ENCODE results near the gene ZNF500.

ZNF500 gene

GRCh38 chr16:4713663-4714501, 53.1 kb downstream of the ZNF500 start:
- in situ Hi-C loops (cut with MboI; ENCODE audit: low sequenced_read_pairs), result no loop called here

GRCh38 chr16:4709481-4709880, 57.5 kb downstream of the ZNF500 start:
- in situ Hi-C loops (cut with MboI; ENCODE audit: low sequenced_read_pairs), result no loop called here

DNA sequence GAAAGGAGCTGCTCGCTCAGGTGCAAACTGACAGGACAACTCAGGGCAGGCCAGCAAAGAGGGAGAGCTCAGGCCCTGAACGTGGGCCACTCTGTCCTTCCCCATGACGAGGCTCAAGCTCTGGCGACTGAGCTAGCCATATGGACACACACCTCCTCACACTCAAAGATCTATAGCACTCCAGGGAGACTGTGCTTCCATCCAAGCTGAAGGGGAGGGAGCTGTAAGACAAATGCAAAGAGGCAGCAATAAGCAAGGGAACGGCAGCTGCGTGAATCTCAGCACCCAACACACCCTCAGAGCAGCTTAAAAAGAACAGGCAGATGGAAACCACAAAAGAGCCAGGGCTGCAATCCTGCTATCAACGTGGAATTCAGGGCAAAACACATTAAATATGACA, 60.1 kb downstream of the ZNF500 start:
- in situ Hi-C loops (cut with MboI; ENCODE audit: low sequenced_read_pairs), result no loop called here

GRCh38 chr16:4704913-4705312, 62.0 kb downstream of the ZNF500 start:
- in situ Hi-C loops (cut with MboI; ENCODE audit: low sequenced_read_pairs), result no loop called here

DNA sequence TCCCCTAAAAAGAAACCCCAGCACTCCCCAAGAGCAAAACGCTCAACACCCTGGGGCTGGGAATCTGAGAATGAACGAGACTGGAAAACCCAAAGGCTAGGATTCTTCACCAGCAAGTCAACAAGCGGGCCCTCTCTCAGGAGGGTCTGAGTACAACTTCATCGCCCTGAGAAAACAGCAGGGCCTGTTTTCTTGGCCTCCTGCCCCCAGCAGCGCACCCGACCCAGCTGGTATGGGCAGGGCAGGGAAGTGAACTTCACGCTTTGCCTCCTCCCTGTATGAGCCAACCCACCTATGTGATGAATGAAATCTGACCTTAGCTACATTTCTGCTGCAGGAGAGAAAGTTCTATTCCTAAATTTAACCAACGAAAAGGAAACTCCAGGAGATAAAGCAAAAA, 62.5 kb downstream of the ZNF500 start:
- in situ Hi-C loops (cut with MboI; ENCODE audit: low sequenced_read_pairs), result no loop called here

- in situ Hi-C loops (cut with MboI; ENCODE audit: low sequenced_read_pairs), result no loop called here
Observed at GRCh38 chr16:4703906-4704305, 63.1 kb downstream of the ZNF500 start.

- in situ Hi-C loops (cut with MboI; ENCODE audit: low sequenced_read_pairs), result no loop called here
Observed at GRCh38 chr16:4702466-4702808, 64.5 kb downstream of the ZNF500 start.

GRCh38 chr16:4701791-4702465, 65.0 kb downstream of the ZNF500 start:
- in situ Hi-C loops (cut with MboI; ENCODE audit: low sequenced_read_pairs), result no loop called here

GRCh38 chr16:4700997-4701743, 65.8 kb downstream of the ZNF500 start:
- in situ Hi-C loops (cut with MboI; ENCODE audit: low sequenced_read_pairs), result no loop called here

DNA sequence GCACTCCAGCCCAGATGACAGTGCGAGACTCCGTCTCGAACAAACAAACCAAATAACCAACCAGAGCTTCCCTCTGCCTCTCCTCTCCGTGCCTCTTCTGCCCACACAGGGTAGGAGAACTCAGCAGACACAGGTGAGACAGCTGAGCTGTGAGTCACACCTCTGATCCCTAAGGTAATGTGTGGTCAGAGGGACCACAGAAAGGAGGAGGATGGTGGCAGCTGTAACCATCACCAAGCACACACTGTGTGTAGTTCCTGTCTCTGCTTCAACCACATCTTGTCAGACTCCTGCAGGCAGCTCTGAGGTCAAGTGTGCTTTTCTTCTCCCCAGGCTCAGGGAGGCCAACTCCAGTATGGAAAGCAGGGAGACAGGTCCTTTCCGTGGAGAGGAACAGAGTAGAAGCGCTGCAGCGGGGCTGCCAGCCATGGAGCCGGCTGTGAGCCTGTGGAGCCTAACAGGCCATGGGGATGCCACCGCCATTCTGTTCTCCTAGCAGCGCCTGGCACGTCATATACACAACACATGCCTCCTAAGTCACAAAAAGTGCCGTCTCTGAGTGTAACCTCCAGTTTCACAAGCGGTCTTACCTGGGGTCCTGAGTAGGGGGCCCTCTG, 66.5 kb downstream of the ZNF500 start:
- in situ Hi-C loops (cut with MboI; ENCODE audit: low sequenced_read_pairs), result no loop called here

DNA sequence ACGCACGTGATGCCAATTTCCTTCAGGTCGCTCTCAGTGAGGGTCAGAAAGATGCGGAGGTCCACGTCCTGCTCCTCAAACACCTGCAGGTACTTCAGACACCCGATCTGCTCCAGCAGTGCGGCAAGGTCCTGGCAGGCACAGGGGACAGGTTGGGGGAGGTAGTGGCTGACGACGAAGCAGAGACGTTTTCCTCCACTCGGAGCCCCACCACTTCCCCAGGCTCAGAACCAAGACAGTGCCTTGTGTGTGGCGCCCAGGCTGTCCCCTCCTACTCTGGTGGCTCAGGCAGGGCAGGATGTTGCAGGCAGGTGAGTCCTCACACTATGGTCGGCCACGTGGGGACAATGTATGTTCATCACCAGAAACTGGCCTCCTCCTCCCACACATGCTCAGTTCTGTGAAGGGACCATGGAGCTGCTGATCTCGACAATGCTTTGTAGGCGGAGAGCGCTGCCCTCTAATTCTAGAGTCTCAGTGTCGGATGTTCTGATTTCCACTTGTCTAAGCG, 67.9 kb downstream of the ZNF500 start:
- in situ Hi-C loops (cut with MboI; ENCODE audit: low sequenced_read_pairs), result no loop called here

DNA sequence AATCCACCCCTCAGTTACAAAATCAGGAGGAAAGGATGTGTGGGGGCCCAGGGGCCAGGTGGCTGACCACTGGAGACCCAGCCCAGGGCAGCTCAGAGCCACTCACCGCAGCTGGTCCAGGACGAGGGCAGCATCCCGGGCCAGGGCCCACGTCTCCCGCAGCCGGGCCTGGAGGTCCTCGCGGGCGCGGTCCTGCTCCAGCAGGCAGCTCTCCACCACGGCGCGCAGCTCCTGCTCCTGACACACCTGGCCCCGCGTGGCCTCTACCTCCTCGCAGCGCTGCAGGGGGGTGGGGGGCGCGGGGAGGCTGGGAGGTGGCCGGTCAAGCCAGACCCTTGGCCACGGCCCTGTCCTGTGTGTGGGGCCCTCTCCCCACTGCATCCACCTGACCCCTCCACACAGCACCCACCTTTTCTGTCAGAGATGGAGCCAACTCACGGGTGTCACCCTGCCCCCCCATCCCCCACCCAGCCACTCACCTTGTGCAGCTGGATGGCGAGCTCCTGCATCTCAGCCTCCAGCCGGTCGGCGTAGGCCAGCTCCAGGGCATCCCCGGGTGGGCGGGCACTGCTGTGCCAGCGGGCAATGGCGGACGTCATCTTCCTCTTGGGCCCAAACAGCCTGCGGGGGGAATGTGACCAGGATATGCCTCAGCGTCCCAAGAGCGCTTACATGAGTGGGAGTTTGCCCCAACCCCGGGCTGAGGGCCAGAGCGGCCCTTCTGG, 68.5 kb downstream of the ZNF500 start:
- in situ Hi-C loops (cut with MboI; ENCODE audit: low sequenced_read_pairs), result no loop called here

All from hTERT RPE-1 (cell line).